ENCODE results near the gene WNT9B. TPM values are rescaled to one million over a fixed set of nuclear protein-coding genes. Genes with fewer than 3 reads are reported as not detected.

WNT9B gene
- total and polyA plus RNA-seq, 2 of the 13 experiments (the other 11 are each of a cell fraction or from before 2014, with no cell fraction given) = not detected

GRCh38 chr17:46876353-46876887 lies 25.0 kb downstream of the WNT9B start (continued):
- TF ChIP-seq ZEB1 (IDR thresholded peaks at IDR 0.05; ENCODE audit: insufficient replicate concordance, low read depth) (peak; percentile 79), KDM5B (CRISPR knock-in tag; IDR thresholded peaks at IDR 0.05; ENCODE audit: borderline replicate concordance) (peak; percentile 87; the same call in 1 of the 2 replicates), ZNF451 (CRISPR knock-in tag; IDR thresholded peaks at IDR 0.05) (peak; percentile 86; the same call in 1 of the 2 replicates), TMF1 (CRISPR knock-in tag; IDR thresholded peaks at IDR 0.05; ENCODE audit: low read depth) (0 out of 2 replicates have a peak, but pooled peaks have one; percentile 28), SNAPC2 (CRISPR knock-in tag; IDR thresholded peaks at IDR 0.05) (no peak), GTF2F1 (IDR thresholded peaks at IDR 0.05; ENCODE audit: low read length) (no peak), HNF4A (CRISPR knock-in tag; IDR thresholded peaks at IDR 0.05) (peak; percentile 3; the same call in 1 of the 2 replicates), KDM3A (CRISPR knock-in tag; IDR thresholded peaks at IDR 0.05; ENCODE audit: low read depth) (peak; percentile 39; the same call in 1 of the 2 replicates), ZNF576 (CRISPR knock-in tag; IDR thresholded peaks at IDR 0.05) (0 out of 2 replicates have a peak, but pooled peaks have one; percentile 20), EHMT2 (IDR thresholded peaks at IDR 0.05; ENCODE audit: borderline replicate concordance, low read depth, low read length) (no peak), HCFC1 (IDR thresholded peaks at IDR 0.05; ENCODE audit: low read depth, low read length) (no peak), ZNF672 (CRISPR knock-in tag; IDR thresholded peaks at IDR 0.05) (no peak), IRF9 (CRISPR knock-in tag; IDR thresholded peaks at IDR 0.05; ENCODE audit: borderline replicate concordance) (peak; percentile 69; the same call in 1 of the 2 replicates), ZNF616 (CRISPR knock-in tag; IDR thresholded peaks at IDR 0.05; ENCODE audit: low read depth) (0 out of 2 replicates have a peak, but pooled peaks have one; percentile 22), ZMAT3 (CRISPR knock-in tag; conservative IDR thresholded peaks at IDR 0.05) (0 out of 2 replicates have a peak, but pooled peaks have one; percentile 40), CERS6 (CRISPR knock-in tag; IDR thresholded peaks at IDR 0.05) (no peak), NAIF1 (CRISPR knock-in tag; IDR thresholded peaks at IDR 0.05; ENCODE audit: borderline replicate concordance) (no peak), ZSCAN20 (CRISPR knock-in tag; IDR thresholded peaks at IDR 0.05; ENCODE audit: borderline replicate concordance) (no peak), ZFX (CRISPR knock-in tag; IDR thresholded peaks at IDR 0.05; ENCODE audit: low read depth) (peak; percentile 27; the same call in 1 of the 2 replicates), NCOR1 (IDR thresholded peaks at IDR 0.05; ENCODE audit: borderline replicate concordance, low read length) (no peak)
- TF ChIP-seq, protein P1, sequence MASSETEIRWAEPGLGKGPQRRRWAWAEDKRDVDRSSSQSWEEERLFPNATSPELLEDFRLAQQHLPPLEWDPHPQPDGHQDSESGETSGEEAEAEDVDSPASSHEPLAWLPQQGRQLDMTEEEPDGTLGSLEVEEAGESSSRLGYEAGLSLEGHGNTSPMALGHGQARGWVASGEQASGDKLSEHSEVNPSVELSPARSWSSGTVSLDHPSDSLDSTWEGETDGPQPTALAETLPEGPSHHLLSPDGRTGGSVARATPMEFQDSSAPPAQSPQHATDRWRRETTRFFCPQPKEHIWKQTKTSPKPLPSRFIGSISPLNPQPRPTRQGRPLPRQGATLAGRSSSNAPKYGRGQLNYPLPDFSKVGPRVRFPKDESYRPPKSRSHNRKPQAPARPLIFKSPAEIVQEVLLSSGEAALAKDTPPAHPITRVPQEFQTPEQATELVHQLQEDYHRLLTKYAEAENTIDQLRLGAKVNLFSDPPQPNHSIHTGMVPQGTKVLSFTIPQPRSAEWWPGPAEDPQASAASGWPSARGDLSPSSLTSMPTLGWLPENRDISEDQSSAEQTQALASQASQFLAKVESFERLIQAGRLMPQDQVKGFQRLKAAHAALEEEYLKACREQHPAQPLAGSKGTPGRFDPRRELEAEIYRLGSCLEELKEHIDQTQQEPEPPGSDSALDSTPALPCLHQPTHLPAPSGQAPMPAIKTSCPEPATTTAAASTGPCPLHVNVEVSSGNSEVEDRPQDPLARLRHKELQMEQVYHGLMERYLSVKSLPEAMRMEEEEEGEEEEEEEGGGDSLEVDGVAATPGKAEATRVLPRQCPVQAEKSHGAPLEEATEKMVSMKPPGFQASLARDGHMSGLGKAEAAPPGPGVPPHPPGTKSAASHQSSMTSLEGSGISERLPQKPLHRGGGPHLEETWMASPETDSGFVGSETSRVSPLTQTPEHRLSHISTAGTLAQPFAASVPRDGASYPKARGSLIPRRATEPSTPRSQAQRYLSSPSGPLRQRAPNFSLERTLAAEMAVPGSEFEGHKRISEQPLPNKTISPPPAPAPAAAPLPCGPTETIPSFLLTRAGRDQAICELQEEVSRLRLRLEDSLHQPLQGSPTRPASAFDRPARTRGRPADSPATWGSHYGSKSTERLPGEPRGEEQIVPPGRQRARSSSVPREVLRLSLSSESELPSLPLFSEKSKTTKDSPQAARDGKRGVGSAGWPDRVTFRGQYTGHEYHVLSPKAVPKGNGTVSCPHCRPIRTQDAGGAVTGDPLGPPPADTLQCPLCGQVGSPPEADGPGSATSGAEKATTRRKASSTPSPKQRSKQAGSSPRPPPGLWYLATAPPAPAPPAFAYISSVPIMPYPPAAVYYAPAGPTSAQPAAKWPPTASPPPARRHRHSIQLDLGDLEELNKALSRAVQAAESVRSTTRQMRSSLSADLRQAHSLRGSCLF (CRISPR knock-in tag; IDR thresholded peaks at IDR 0.05; ENCODE audit: borderline replicate concordance) = no peak
- TF ChIP-seq, protein P2, sequence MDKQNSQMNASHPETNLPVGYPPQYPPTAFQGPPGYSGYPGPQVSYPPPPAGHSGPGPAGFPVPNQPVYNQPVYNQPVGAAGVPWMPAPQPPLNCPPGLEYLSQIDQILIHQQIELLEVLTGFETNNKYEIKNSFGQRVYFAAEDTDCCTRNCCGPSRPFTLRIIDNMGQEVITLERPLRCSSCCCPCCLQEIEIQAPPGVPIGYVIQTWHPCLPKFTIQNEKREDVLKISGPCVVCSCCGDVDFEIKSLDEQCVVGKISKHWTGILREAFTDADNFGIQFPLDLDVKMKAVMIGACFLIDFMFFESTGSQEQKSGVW (CRISPR knock-in tag; IDR thresholded peaks at IDR 0.05; ENCODE audit: borderline replicate concordance) = no peak
